ENCODE data around the gene FZD10. TPM values are rescaled to one million over a fixed set of nuclear protein-coding genes. Genes with fewer than 3 reads are reported as not detected.
A peak's percentile ranks its signal among the peaks of the same experiment; 100 is the strongest.

Gene FZD10
- total and polyA plus RNA-seq, 2 of the 8 experiments (the other 6 are each of a cell fraction or from before 2014, with no cell fraction given) = 0.11 to 0.60 TPM

DNA sequence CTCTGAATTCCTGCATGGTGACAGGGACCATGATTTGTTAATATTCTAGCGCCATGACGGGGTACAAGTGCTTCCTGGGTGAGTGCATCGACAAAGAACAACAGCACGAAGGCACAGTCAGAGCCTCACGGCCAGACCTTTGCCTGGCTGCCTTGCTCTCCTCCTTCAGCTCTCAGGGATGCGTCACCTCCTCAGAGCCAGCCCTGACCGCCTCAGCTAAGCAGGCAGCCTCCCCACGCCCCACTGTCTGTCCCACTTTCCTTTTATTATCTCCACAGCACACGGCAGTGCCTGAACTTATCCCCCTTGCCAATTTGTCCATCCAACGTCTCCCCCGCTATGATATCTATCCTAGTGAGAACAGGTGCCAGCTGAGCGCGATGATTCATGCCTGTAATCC is 16.5 kb upstream of the FZD10 start:
- no peak overlapping the region for H3K4me3 ChIP-seq (ENCODE audit: extremely low read depth in 1 of 4, insufficient read depth in 2 of 4, low read depth in 3 of 4, low read length in 4 of 4)
- FAIRE-seq (no peak), DNase-seq (ENCODE audit: low read depth in 1 of 2, low spot score in 2 of 2) (no peak)
- H3K79me2 ChIP-seq (ENCODE audit: control insufficient read depth in 1 of 2, insufficient read depth in 2 of 2, low read length in 2 of 2) = no peaks in the 10 kb centered on the region
- H3K27ac ChIP-seq (ENCODE audit: low read depth, low read length) = no peak overlapping the region
- no peaks in the 10 kb centered on the region for H3K36me3 ChIP-seq (ENCODE audit: control insufficient read depth in 2 of 4, insufficient read depth in 4 of 4, low read length in 3 of 4)
- no peak overlapping the region for H3K23ac ChIP-seq (ENCODE audit: insufficient read length)
- CTCF ChIA-PET (ENCODE audit: partially characterized antibody) = interaction anchor here (1.0 kb wide), 1 partner anchor 24 kb away, joined by 5 read pairs; no protein-coding TSS in a partner anchor
- H3K4me2 ChIP-seq (ENCODE audit: insufficient read depth in 1 of 2, low read depth in 2 of 2, low read length in 2 of 2) = no peak overlapping the region
- H2AFZ ChIP-seq (ENCODE audit: low read length) = no peak overlapping the region
- H3K4ac ChIP-seq (replicated peaks; ENCODE audit: insufficient read length, low read depth, low read length) = no peak overlapping the region
- no peak overlapping the region for H3K18ac ChIP-seq (ENCODE audit: extremely low read depth, low read length)
- peak overlapping the region; percentile 8 for H4K91ac ChIP-seq (replicated peaks; ENCODE audit: insufficient read length, low read length)
- H2BK120ac ChIP-seq (replicated peaks; ENCODE audit: low read depth, low read length) = no peak overlapping the region
- no peak overlapping the region for H4K8ac ChIP-seq (ENCODE audit: extremely low read depth, insufficient read depth, low read length)
- 82% methylated on average over 13 of the region's 13 CpGs; no CpG with 5 or more reads in 1 of the 2 experiments for WGBS, 2 experiments (ENCODE audit: extremely low coverage in 1 of 2, insufficient coverage in 1 of 2, insufficient read length in 1 of 2, insufficient replicate concordance in 2 of 2, low coverage in 1 of 2, low lambda C conversion rate in 2 of 2, missing lambda C conversion rate in 1 of 2)
- H2BK20ac ChIP-seq (ENCODE audit: low read length) = no peak overlapping the region
- H2BK15ac ChIP-seq (ENCODE audit: low read length) = 0 out of 2 replicates have a peak overlapping the region, but pooled peaks have one; percentile 4
- TF ChIP-seq POLR2AphosphoS5 (IDR thresholded peaks at IDR 0.05; ENCODE audit: low read depth, low read length) = no peak
- no peak overlapping the region for H2AK5ac ChIP-seq (ENCODE audit: low read depth, low read length)
- POLR2A ChIA-PET (ENCODE audit: partially characterized antibody) = no interaction called here
- no peaks in the 10 kb centered on the region for H4K20me1 ChIP-seq (replicated peaks in 1 of 2; ENCODE audit: control insufficient read depth in 1 of 2, insufficient read depth in 2 of 2, low read length in 2 of 2)
- peaks cover 0 to 35% (median 14%) of the 10 kb centered on the region in 4 experiments; a peak in 5 of 7 replicates for H3K27me3 ChIP-seq (replicated peaks in 1 of 4; ENCODE audit: control insufficient read depth in 3 of 4, extremely low read depth in 1 of 4, insufficient read depth in 3 of 4, low read length in 3 of 4)
- no peak overlapping the region for H2BK5ac ChIP-seq (ENCODE audit: low read depth, low read length)
- H3K79me1 ChIP-seq (ENCODE audit: low read depth, low read length) = no peaks in the 10 kb centered on the region
- H3K23me2 ChIP-seq (ENCODE audit: low read depth, low read length) = no peaks in the 10 kb centered on the region
- H2BK12ac ChIP-seq (ENCODE audit: low read depth, low read length) = no peak overlapping the region; the same call in 1 of the 2 replicates
- no peak overlapping the region for H3K14ac ChIP-seq (ENCODE audit: insufficient read length)
- no peak overlapping the region for H4K5ac ChIP-seq (ENCODE audit: insufficient read length, low read depth, low read length)
- no peaks in the 10 kb centered on the region for H3K9me3 ChIP-seq (ENCODE audit: insufficient read depth in 2 of 2, low read depth in 1 of 2, low read length in 1 of 2)
- no peak overlapping the region for H3K56ac ChIP-seq (replicated peaks; ENCODE audit: insufficient read length, low read depth, low read length)
- H3K4me1 ChIP-seq (replicated peaks in 1 of 4; ENCODE audit: control insufficient read depth in 3 of 4, insufficient read depth in 4 of 4, low read length in 3 of 4) = no peaks in the 10 kb centered on the region
- H3K9ac ChIP-seq (replicated peaks in 1 of 4; ENCODE audit: extremely low read depth in 1 of 4, low read depth in 3 of 4, low read length in 3 of 4) = no peak overlapping the region
